ENCODE results near the gene JAZF1.

DNA sequence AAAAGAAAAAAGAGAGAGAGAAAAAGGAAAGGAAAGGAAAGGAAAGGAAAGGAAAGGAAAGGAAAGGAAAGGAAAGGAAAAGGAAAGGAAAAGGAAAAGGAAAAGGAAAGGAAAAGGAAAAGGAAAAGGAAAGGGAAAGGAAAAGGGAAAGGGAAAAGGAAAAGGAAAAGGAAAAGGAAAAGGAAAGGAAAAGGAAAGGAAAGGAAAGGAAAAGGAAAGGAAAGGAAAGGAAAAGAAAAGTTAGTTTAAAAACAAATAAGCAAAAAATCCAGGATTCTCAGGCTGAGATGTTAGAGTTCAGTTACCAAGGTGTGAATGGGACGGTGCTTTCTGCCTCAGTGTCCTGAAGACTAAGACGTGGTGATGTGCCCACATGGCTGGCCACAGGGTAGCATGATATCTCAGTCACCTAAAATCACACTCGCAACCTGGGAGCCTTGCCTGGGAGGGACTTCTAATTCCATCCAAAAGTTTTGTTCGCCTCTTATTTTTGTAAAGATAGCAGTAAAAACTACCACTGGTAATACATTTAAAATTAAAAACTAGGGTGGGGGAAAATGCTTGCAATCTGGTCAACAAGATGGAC lies 70.1 kb downstream of the JAZF1 start:
- no peak for TF ChIP-seq ZNF384 (IDR thresholded peaks at IDR 0.05; ENCODE audit: low read depth, low read length)
- TF ChIP-seq POLR2A (conservative IDR thresholded peaks at IDR 0.05), result no peak
- no peak for TF ChIP-seq ZNF175 (CRISPR knock-in tag; IDR thresholded peaks at IDR 0.05; ENCODE audit: low read depth)
- TF ChIP-seq EZH2 (IDR thresholded peaks at IDR 0.05; ENCODE audit: borderline replicate concordance, low read depth, low read length), result no peak
- TF ChIP-seq, protein P1, sequence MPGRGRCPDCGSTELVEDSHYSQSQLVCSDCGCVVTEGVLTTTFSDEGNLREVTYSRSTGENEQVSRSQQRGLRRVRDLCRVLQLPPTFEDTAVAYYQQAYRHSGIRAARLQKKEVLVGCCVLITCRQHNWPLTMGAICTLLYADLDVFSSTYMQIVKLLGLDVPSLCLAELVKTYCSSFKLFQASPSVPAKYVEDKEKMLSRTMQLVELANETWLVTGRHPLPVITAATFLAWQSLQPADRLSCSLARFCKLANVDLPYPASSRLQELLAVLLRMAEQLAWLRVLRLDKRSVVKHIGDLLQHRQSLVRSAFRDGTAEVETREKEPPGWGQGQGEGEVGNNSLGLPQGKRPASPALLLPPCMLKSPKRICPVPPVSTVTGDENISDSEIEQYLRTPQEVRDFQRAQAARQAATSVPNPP (IDR thresholded peaks at IDR 0.05; ENCODE audit: borderline replicate concordance, insufficient read depth, insufficient read length), result no peak
- no peak for TF ChIP-seq PBX2 (CRISPR knock-in tag; IDR thresholded peaks at IDR 0.05; ENCODE audit: low read depth)
- no peak for TF ChIP-seq PBX2 (tag; conservative IDR thresholded peaks at IDR 0.05; ENCODE audit: low read depth)
- TF ChIP-seq ZNF274 (IDR thresholded peaks at IDR 0.05; ENCODE audit: borderline replicate concordance, low read depth, low read length), result no peak
- TF ChIP-seq, protein P2, sequence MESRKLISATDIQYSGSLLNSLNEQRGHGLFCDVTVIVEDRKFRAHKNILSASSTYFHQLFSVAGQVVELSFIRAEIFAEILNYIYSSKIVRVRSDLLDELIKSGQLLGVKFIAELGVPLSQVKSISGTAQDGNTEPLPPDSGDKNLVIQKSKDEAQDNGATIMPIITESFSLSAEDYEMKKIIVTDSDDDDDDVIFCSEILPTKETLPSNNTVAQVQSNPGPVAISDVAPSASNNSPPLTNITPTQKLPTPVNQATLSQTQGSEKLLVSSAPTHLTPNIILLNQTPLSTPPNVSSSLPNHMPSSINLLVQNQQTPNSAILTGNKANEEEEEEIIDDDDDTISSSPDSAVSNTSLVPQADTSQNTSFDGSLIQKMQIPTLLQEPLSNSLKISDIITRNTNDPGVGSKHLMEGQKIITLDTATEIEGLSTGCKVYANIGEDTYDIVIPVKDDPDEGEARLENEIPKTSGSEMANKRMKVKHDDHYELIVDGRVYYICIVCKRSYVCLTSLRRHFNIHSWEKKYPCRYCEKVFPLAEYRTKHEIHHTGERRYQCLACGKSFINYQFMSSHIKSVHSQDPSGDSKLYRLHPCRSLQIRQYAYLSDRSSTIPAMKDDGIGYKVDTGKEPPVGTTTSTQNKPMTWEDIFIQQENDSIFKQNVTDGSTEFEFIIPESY (CRISPR knock-in tag; IDR thresholded peaks at IDR 0.05), result no peak
- TF ChIP-seq FOXM1 (IDR thresholded peaks at IDR 0.05; ENCODE audit: low read depth), result no peak
- no peak for TF ChIP-seq FOXM1 (CRISPR knock-in tag; IDR thresholded peaks at IDR 0.05; ENCODE audit: low read depth)
- TF ChIP-seq GABPB1 (CRISPR knock-in tag; IDR thresholded peaks at IDR 0.05), result no peak
- no peak for TF ChIP-seq ZNF3 (CRISPR knock-in tag; IDR thresholded peaks at IDR 0.05)
- no peak for TF ChIP-seq ZNF24 (IDR thresholded peaks at IDR 0.05)
- TF ChIP-seq MTA2 (IDR thresholded peaks at IDR 0.05; ENCODE audit: low read depth), result no peak

Measured in K562 (cell line).